Measurements from ENCODE around the gene ERCC6L2. TPM values are rescaled to one million over a fixed set of nuclear protein-coding genes. Genes with fewer than 3 reads are reported as not detected.

Gene ERCC6L2
- polyA plus RNA-seq, 2 of the 4 experiments (the other 2 are of a cell fraction), result 13.3 to 36.7 TPM

DNA sequence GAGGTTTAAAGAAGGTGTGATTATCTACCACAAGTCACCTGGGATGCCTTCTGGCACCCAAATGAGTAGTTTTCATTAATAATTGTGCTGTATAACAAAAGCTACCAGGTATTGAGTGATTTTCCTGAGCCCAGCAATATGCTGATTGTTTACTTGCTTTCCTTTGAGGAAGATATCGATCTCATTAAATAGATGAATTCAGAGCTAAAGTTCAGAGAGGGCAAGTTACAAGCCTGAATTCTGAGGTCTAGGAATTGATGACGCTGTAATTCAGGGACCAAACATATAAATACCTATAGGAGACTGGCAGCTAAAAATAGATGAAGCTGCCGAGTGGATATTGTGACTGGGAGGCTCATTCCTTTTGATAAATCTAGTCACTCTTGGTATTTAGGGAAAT, 1.1 kb downstream of the ERCC6L2 start:
- no peaks in the 10 kb centered on the region for H3K9me3 ChIP-seq
- peaks cover 20% of the 10 kb centered on the region; the same call in 1 of the 3 replicates for H3K4me1 ChIP-seq
- WGBS (ENCODE audit: missing lambda C conversion rate), result 3% methylated on average over 3 of the region's 3 CpGs
- no peak for ATAC-seq
- TF ChIP-seq KDM5A (IDR thresholded peaks at IDR 0.05), result no peak
- no peak for TF ChIP-seq TP53 (CRISPR knock-in tag; IDR thresholded peaks at IDR 0.05)
- no peak for TF ChIP-seq EP300 (IDR thresholded peaks at IDR 0.05)
- TF ChIP-seq ZNF302 (CRISPR knock-in tag; IDR thresholded peaks at IDR 0.05), result no peak
- no peak for TF ChIP-seq CBX2 (IDR thresholded peaks at IDR 0.05; ENCODE audit: borderline replicate concordance, low read depth)
- TF ChIP-seq RFX5 (IDR thresholded peaks at IDR 0.05), result no peak
- TF ChIP-seq, protein P1, sequence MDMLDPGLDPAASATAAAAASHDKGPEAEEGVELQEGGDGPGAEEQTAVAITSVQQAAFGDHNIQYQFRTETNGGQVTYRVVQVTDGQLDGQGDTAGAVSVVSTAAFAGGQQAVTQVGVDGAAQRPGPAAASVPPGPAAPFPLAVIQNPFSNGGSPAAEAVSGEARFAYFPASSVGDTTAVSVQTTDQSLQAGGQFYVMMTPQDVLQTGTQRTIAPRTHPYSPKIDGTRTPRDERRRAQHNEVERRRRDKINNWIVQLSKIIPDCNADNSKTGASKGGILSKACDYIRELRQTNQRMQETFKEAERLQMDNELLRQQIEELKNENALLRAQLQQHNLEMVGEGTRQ (IDR thresholded peaks at IDR 0.05), result no peak
- TF ChIP-seq, protein P2, sequence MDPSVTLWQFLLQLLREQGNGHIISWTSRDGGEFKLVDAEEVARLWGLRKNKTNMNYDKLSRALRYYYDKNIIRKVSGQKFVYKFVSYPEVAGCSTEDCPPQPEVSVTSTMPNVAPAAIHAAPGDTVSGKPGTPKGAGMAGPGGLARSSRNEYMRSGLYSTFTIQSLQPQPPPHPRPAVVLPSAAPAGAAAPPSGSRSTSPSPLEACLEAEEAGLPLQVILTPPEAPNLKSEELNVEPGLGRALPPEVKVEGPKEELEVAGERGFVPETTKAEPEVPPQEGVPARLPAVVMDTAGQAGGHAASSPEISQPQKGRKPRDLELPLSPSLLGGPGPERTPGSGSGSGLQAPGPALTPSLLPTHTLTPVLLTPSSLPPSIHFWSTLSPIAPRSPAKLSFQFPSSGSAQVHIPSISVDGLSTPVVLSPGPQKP (IDR thresholded peaks at IDR 0.05; ENCODE audit: low read depth, low read length), result no peak
- TF ChIP-seq RARB (CRISPR knock-in tag; IDR thresholded peaks at IDR 0.05), result no peak
- no peak for TF ChIP-seq NFE2L2 (conservative IDR thresholded peaks at IDR 0.05; ENCODE audit: low read length)
- TF ChIP-seq, protein P3, sequence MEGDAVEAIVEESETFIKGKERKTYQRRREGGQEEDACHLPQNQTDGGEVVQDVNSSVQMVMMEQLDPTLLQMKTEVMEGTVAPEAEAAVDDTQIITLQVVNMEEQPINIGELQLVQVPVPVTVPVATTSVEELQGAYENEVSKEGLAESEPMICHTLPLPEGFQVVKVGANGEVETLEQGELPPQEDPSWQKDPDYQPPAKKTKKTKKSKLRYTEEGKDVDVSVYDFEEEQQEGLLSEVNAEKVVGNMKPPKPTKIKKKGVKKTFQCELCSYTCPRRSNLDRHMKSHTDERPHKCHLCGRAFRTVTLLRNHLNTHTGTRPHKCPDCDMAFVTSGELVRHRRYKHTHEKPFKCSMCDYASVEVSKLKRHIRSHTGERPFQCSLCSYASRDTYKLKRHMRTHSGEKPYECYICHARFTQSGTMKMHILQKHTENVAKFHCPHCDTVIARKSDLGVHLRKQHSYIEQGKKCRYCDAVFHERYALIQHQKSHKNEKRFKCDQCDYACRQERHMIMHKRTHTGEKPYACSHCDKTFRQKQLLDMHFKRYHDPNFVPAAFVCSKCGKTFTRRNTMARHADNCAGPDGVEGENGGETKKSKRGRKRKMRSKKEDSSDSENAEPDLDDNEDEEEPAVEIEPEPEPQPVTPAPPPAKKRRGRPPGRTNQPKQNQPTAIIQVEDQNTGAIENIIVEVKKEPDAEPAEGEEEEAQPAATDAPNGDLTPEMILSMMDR (IDR thresholded peaks at IDR 0.05), result no peak
- no peak overlapping the region for H3K4me3 ChIP-seq
- no peak overlapping the region for H3K27ac ChIP-seq
- POLR2A ChIA-PET, result interaction anchor here (2.5 kb wide), 1 partner anchor 365 kb away, joined by 15 read pairs; no protein-coding TSS in a partner anchor
- CTCF ChIA-PET, result interaction anchor here (0.6 to 1.2 kb wide), 3 partner anchors 12 to 149 kb away, joined by 3 to 4 read pairs (median 3); no protein-coding TSS in a partner anchor
- H3K4me2 ChIP-seq, result no peak overlapping the region
- no peak for FAIRE-seq
- DNase-seq (ENCODE audit: low read depth in 1 of 2, low spot score in 1 of 2), result peak in 1 of 2 experiments; percentile 17

DNA sequence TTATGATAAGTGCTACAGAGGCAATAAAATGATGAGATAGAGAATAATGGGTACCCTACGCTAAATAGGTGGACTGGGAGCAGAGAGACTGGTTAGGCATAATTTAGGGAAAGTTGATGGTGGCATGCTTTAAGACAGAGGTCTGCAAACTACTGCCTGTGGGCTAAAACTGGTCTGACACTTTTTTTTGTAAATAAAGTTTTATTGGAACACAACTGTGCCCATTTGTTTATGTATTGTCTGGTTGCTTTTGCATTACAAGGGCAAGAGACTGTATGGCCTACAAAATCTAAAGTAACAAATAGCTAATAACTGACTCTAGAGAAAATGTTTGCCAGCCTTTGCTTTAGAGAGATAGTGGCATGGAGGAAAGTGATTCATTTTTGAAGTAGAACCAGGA, 2.5 kb downstream of the ERCC6L2 start:
- FAIRE-seq (no peak), ATAC-seq (no peak), DNase-seq (ENCODE audit: low read depth in 1 of 2, low spot score in 1 of 2) (no peak)
- Histone ChIP-seq H3K4me2 (no peak overlapping the region), H3K27ac (no peak overlapping the region), H3K9me3 (no peaks in the 10 kb centered on the region), H3K4me1 (peaks cover 20% of the 10 kb centered on the region; the same call in 1 of the 3 replicates), H3K4me3 (no peak overlapping the region)
- no peak for TF ChIP-seq TP53 (CRISPR knock-in tag; IDR thresholded peaks at IDR 0.05)
- TF ChIP-seq JUNB (IDR thresholded peaks at IDR 0.05), result no peak
- CTCF ChIA-PET, result no interaction called here
- POLR2A ChIA-PET, result no interaction called here
- WGBS (ENCODE audit: missing lambda C conversion rate), result 93% methylated on average over 1 of the region's 1 CpG

DNA sequence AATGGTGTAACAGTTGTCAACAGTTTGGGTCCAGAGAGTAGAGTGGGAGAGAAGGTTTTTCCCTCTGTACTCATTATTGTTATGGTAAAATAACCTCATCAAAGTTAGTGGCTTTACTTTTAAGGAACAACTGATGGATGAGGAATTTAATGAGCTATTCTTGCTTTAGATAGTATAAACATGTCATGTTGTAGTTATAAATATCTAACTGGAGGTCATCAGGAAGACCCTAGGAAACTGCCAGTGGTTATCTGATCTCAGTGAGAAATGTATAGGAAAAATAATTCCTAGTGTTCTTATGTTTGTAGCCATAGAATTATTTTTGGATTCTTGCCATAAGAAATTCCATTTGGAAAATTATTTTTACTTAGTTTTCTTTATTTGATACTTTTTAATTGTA, 4.1 kb downstream of the ERCC6L2 start:
- peak overlapping the region; percentile 1; the same call in 1 of the 3 replicates for H3K4me2 ChIP-seq
- H3K27ac ChIP-seq, result no peak overlapping the region
- FAIRE-seq (no peak), ATAC-seq (no peak), DNase-seq (ENCODE audit: low read depth in 1 of 2, low spot score in 1 of 2) (no peak)
- POLR2A ChIA-PET, result no interaction called here
- H3K9me3 ChIP-seq, result no peaks in the 10 kb centered on the region
- TF ChIP-seq, protein P4, sequence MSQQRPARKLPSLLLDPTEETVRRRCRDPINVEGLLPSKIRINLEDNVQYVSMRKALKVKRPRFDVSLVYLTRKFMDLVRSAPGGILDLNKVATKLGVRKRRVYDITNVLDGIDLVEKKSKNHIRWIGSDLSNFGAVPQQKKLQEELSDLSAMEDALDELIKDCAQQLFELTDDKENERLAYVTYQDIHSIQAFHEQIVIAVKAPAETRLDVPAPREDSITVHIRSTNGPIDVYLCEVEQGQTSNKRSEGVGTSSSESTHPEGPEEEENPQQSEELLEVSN (IDR thresholded peaks at IDR 0.05; ENCODE audit: borderline replicate concordance, low read depth), result no peak
- TF ChIP-seq, protein P5, sequence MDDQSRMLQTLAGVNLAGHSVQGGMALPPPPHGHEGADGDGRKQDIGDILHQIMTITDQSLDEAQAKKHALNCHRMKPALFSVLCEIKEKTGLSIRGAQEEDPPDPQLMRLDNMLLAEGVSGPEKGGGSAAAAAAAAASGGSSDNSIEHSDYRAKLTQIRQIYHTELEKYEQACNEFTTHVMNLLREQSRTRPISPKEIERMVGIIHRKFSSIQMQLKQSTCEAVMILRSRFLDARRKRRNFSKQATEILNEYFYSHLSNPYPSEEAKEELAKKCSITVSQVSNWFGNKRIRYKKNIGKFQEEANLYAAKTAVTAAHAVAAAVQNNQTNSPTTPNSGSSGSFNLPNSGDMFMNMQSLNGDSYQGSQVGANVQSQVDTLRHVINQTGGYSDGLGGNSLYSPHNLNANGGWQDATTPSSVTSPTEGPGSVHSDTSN (IDR thresholded peaks at IDR 0.05), result no peak
- TF ChIP-seq, protein P6, sequence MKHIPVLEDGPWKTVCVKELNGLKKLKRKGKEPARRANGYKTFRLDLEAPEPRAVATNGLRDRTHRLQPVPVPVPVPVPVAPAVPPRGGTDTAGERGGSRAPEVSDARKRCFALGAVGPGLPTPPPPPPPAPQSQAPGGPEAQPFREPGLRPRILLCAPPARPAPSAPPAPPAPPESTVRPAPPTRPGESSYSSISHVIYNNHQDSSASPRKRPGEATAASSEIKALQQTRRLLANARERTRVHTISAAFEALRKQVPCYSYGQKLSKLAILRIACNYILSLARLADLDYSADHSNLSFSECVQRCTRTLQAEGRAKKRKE (CRISPR knock-in tag; IDR thresholded peaks at IDR 0.05; ENCODE audit: low read depth), result no peak
- TF ChIP-seq CHD2 (IDR thresholded peaks at IDR 0.05; ENCODE audit: low read length, partially characterized antibody) (no peak), ZC3H11A (IDR thresholded peaks at IDR 0.05) (no peak), EHMT2 (IDR thresholded peaks at IDR 0.05; ENCODE audit: low read depth) (no peak), ESRRA (IDR thresholded peaks at IDR 0.05; ENCODE audit: borderline replicate concordance, low read length) (no peak), NFE2L2 (conservative IDR thresholded peaks at IDR 0.05; ENCODE audit: low read length) (no peak)
- CTCF ChIA-PET, result no interaction called here
- H3K4me1 ChIP-seq, result peaks cover 10% of the 10 kb centered on the region; the same call in 1 of the 3 replicates
- H3K4me3 ChIP-seq, result no peak overlapping the region

Measured in A549 (cell line).